ENCODE measurements around the gene ZMYM3.

ZMYM3 gene

DNA sequence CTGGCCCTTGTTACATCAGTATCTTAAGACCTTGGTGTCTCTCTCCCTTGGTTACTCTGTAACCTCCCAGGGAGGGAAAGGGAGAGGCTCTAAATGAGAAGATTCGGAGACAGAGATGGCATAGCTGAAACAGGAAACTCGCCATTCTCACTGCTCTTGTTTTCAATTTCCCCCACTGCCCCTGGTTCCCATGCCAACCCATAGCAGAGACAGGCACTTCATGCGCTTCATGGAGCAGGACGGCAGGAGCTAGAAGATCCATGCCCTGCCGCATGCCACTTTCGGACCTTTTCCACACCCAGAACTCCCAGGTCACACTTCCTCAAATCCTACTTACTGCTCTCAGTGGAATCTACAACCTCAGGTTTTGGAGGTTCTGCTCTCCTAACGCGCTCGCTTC lies 3.1 kb downstream of the ZMYM3 start:
- TF ChIP-seq, protein P1, sequence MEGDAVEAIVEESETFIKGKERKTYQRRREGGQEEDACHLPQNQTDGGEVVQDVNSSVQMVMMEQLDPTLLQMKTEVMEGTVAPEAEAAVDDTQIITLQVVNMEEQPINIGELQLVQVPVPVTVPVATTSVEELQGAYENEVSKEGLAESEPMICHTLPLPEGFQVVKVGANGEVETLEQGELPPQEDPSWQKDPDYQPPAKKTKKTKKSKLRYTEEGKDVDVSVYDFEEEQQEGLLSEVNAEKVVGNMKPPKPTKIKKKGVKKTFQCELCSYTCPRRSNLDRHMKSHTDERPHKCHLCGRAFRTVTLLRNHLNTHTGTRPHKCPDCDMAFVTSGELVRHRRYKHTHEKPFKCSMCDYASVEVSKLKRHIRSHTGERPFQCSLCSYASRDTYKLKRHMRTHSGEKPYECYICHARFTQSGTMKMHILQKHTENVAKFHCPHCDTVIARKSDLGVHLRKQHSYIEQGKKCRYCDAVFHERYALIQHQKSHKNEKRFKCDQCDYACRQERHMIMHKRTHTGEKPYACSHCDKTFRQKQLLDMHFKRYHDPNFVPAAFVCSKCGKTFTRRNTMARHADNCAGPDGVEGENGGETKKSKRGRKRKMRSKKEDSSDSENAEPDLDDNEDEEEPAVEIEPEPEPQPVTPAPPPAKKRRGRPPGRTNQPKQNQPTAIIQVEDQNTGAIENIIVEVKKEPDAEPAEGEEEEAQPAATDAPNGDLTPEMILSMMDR (IDR thresholded peaks at IDR 0.05; ENCODE audit: low read depth, low read length, missing control alignments), result no peak
- DNase-seq (ENCODE audit: extremely low read depth, low read depth), result no peak
- no peak overlapping the region for H3K4me3 ChIP-seq (replicated peaks; ENCODE audit: low read depth, low read length)

DNA sequence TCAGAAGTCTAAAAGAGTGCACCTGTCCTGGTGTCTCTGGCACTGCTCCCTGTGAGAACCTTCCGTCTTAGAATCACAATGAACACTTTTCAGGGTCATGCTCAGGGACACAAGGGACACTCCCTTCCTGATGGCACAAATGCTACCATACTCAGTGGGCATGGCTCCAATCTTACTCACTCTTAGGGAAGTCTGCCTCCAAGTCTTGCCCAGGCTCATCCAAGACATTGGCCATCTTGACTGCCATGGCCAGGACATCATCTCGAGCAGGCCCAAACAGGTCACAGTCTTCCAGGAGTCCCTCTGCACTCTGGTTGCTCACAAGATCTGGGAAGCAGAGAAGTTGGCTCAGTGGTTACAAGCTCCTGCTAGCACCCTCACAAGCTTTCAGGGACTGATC lies 8.8 kb downstream of the ZMYM3 start:
- no peak overlapping the region for H3K4me3 ChIP-seq (replicated peaks; ENCODE audit: low read depth, low read length)
- TF ChIP-seq, protein P1 (IDR thresholded peaks at IDR 0.05; ENCODE audit: low read depth, low read length, missing control alignments), result no peak
- DNase-seq (ENCODE audit: extremely low read depth, low read depth), result no peak

DNA sequence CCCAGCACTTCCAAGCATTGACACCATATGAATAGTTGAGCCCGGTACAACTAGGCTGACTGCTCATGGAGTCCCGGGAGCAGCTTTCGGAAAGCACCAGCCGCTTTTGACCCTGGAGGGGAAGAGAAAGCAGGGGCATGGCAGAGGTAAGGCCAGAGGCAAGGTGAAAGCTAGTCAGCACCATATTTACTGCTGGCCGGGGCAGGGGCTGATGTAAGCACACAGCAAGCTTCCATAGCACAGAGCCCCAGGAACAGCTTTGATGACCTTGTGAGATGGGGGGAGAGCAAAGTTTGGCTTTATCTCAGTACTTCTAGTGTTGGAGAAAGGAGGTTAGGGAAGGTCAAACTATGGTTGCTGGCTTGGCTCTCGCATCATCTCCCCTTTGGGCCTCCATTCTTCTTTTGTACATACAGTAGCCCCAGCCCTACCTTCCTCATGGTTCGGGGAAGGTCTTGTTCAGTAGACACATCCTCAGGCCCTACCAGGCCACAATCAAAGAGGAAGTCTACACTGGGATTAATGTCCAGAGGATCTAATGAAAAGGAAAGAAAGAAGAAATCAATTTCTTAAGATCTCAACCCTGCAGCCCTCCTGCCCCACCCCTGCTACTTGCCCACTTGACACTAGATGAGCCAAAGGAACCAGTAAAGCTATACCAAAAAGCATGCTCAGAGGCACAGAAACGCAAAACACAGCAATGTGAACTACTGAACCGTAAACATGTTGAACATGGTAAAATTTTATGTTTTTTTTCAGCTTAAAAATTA lies 9.4 kb downstream of the ZMYM3 start:
- TF ChIP-seq, protein P1 (IDR thresholded peaks at IDR 0.05; ENCODE audit: low read depth, low read length, missing control alignments), result no peak
- H3K4me3 ChIP-seq (replicated peaks; ENCODE audit: low read depth, low read length), result no peak overlapping the region
- no peak for DNase-seq (ENCODE audit: extremely low read depth, low read depth)

DNA sequence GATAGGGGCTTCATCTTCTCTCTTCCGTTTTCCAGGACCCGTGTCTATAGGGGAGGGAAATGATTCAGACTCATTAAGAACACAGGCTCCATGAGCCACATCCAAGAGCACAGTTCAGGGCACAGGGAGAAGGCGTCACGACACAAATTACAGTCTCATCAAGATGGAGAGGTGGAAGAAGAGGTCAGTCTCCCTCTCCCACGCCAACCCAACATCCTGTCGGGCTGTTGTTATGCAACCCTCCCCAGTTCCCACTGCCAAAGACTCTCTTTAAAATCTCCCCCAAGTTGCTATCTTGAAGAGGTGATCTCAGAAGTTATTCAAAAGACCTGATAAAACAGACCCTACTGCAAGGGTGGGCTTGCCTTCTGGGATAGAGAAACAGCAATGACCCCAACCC lies 12.6 kb downstream of the ZMYM3 start:
- TF ChIP-seq, protein P1 (IDR thresholded peaks at IDR 0.05; ENCODE audit: low read depth, low read length, missing control alignments), result no peak
- no peak for DNase-seq (ENCODE audit: extremely low read depth, low read depth)
- no peak overlapping the region for H3K4me3 ChIP-seq (replicated peaks; ENCODE audit: low read depth, low read length)

DNA sequence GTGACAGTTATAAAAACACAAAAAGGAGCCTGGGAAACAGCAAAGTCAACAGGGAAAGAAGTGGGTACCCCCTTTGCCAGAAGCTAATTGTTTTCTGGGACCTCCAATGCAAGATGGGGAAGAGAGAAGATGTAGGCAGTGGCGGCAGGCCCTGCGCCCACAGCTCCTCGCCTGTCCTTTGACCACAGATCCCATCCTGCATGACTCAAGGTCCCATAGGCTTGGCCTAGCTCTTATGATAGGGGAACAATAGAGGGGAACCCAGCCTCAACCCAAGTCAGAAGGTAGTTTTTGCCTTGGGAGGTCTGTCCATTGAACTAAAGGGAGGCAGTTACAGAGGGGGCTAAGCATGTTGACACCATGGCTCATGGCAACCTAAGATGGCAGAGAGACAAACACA lies 14.2 kb downstream of the ZMYM3 start:
- DNase-seq (ENCODE audit: extremely low read depth, low read depth), result no peak
- no peak overlapping the region for H3K4me3 ChIP-seq (replicated peaks; ENCODE audit: low read depth, low read length)
- TF ChIP-seq, protein P1 (IDR thresholded peaks at IDR 0.05; ENCODE audit: low read depth, low read length, missing control alignments), result no peak

DNA sequence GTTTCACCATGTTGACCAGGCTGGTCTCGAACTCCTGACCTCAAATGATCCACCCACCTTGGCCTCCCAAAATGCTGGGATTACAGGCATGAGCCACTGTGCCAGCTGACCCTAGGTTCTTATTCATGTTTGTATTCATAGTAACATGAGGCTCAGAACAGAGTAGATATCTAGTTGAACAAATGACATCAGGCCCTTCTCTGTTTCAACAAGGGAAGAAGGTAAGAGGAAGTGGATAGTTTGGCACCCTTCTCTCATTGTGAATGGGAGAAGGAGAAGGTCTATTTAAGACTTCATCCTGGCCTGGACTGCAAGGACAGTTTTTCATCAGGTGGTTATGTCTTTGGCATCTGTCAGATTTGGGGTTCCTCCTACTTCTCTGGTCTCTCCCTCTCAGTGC lies 17.1 kb downstream of the ZMYM3 start:
- TF ChIP-seq, protein P1 (IDR thresholded peaks at IDR 0.05; ENCODE audit: low read depth, low read length, missing control alignments), result no peak
- DNase-seq (ENCODE audit: extremely low read depth, low read depth), result no peak
- H3K4me3 ChIP-seq (replicated peaks; ENCODE audit: low read depth, low read length), result no peak overlapping the region

DNA sequence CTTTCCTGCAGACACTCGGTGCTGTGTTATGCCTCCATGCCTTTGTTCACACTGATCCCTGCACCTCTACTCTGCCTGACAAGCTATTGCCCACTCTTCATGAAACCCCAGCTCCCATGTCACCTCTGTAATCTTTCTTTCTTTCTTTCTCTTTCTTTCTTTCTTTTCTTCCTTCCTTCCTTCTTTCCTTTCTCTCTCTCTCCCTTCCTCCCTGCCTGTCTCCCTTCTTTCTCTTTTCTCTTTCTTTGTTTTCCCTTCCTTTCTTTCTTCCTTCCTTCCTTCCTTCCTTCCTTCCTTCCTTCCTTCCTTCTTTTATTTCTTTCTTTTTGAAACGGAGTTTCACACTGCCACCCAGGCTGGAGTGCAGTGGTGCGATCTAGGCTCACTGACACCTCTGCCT lies 18.5 kb downstream of the ZMYM3 start:
- TF ChIP-seq, protein P1 (IDR thresholded peaks at IDR 0.05; ENCODE audit: low read depth, low read length, missing control alignments), result no peak
- H3K4me3 ChIP-seq (replicated peaks; ENCODE audit: low read depth, low read length), result no peak overlapping the region
- no peak for DNase-seq (ENCODE audit: extremely low read depth, low read depth)
